PC-3 (cell line): ENCODE results near the gene CHST14.

Experiments
- CTCF ChIP-seq: fragments of 300-600 bp; sonication (generic); conservative IDR thresholded peaks from 2 replicates; pipeline ENCODE4 v1.5.1; 2017; ENCODE audit warnings: antibody characterized with exemption, low read depth, mild to moderate bottlenecking, low read length
- EZH2phosphoT487 ChIP-seq: fragments of 300-600 bp; sonication (generic); IDR thresholded peaks from 2 replicates; pipeline ENCODE4 v1.6.1; 2018; ENCODE audit warnings: mild to moderate bottlenecking, antibody characterized with exemption, low read length, borderline replicate concordance

GRCh38 chr15:40439461-40439959 lies 31.3 kb upstream of the CHST14 start:
- TF ChIP-seq CTCF (no peak), EZH2phosphoT487 (no peak)
